ENCODE measurements around the gene STX4.

DNA sequence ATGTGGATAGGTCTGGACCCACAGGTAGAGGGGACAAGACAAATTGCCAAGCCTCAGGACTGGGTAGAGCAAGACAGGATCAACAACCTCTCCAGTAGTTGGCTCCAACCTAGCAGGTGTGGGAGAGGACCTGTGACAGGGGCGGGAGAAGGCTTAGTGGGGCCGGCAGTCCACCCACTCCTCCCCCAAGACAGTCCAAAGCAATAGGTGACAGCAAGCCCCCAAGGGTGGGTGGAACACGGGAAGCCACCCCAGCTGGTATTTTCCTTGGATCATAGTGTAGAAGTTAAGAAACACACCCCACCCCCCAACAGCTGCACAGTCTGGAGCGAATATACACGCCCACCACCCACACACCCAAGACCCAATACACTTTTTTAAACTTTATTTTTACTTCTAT, 4.1 kb upstream of the STX4 start:
- TF ChIP-seq, protein P1, sequence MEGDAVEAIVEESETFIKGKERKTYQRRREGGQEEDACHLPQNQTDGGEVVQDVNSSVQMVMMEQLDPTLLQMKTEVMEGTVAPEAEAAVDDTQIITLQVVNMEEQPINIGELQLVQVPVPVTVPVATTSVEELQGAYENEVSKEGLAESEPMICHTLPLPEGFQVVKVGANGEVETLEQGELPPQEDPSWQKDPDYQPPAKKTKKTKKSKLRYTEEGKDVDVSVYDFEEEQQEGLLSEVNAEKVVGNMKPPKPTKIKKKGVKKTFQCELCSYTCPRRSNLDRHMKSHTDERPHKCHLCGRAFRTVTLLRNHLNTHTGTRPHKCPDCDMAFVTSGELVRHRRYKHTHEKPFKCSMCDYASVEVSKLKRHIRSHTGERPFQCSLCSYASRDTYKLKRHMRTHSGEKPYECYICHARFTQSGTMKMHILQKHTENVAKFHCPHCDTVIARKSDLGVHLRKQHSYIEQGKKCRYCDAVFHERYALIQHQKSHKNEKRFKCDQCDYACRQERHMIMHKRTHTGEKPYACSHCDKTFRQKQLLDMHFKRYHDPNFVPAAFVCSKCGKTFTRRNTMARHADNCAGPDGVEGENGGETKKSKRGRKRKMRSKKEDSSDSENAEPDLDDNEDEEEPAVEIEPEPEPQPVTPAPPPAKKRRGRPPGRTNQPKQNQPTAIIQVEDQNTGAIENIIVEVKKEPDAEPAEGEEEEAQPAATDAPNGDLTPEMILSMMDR (IDR thresholded peaks at IDR 0.05): no peak
- TF ChIP-seq POLR2A (IDR thresholded peaks at IDR 0.05; ENCODE audit: low read depth): no peak

All from esophagus muscularis mucosa (tissue), 3 donors.